IMR-90 (cell line): ENCODE results near the gene MAB21L3. TPM values are rescaled to one million over a fixed set of nuclear protein-coding genes. Genes with fewer than 3 reads are reported as not detected.

ENCODE experiments used
- ATAC-seq: fragments of 200-7000 bp; cut with Tn5 transposase; 2 replicates; pipeline ENCODE4 v1.9.1; 2020; ENCODE audit warnings: low read depth, mild to moderate bottlenecking, moderate library complexity
- BruUV-seq: library from RNA; stranded (reverse); fragments of 400-500 nt; replicated peaks from 2 replicates; lab custom pipeline; 2021; lab: Mats Ljungman, UMichigan
- CTCF ChIA-PET: fragments of 300-600 bp; formaldehyde crosslinking; extraction: SDS; loops from one replicate; lab custom pipeline; 2021; ENCODE audit warnings: antibody characterized with exemption; lab: Yijun Ruan, JAX
- POLR2A ChIA-PET: fragments of 300-600 bp; sonication (Branson Sonifier 250); formaldehyde crosslinking; loops from one replicate; lab custom pipeline; 2022; ENCODE audit warnings: antibody characterized with exemption; ENCODE audit not compliant: unreplicated experiment; lab: Charles Lee
- DNase-seq: peaks from one replicate; pipeline ENCODE4 v3.0.0; 2013
- H2AFZ ChIP-seq: replicated peaks from 2 replicates; pipeline ENCODE3; 2013; ENCODE audit warnings: low read length, mild to moderate bottlenecking; ENCODE audit not compliant: poor library complexity
- H2AK5ac ChIP-seq: 2 replicates; pipeline ENCODE4 v1.6.1; 2013; ENCODE audit warnings: low read depth, low read length, inconsistent platforms
- H2AK9ac ChIP-seq: replicated peaks from 2 replicates; pipeline ENCODE3; 2013; ENCODE audit warnings: mild to moderate bottlenecking, low read depth, low read length, moderate library complexity; ENCODE audit not compliant: poor library complexity
- H2BK120ac ChIP-seq: 2 replicates; pipeline ENCODE4 v1.6.1; 2013; ENCODE audit warnings: low read depth, low read length, inconsistent platforms
- H2BK15ac ChIP-seq: 3 replicates; pipeline ENCODE4 v1.6.1; 2013; ENCODE audit warnings: low read depth, low read length, inconsistent platforms
- H2BK20ac ChIP-seq: 2 replicates; pipeline ENCODE4 v1.6.1; 2013; ENCODE audit warnings: low read depth, mild to moderate bottlenecking, inconsistent platforms, low read length, moderate library complexity
- H2BK5ac ChIP-seq: 2 replicates; pipeline ENCODE4 v1.6.1; 2013; ENCODE audit warnings: mild to moderate bottlenecking, low read depth, low read length, inconsistent platforms; ENCODE audit not compliant: poor library complexity, severe bottlenecking
- H3K14ac ChIP-seq: replicated peaks from 2 replicates; pipeline ENCODE4 v1.6.1; 2013; ENCODE audit warnings: low read depth, low read length, inconsistent platforms
- H3K18ac ChIP-seq: 2 replicates; pipeline ENCODE4 v1.6.1; 2013; ENCODE audit warnings: low read depth, low read length, control low read depth
- H3K23ac ChIP-seq: 2 replicates; pipeline ENCODE4 v1.6.1; 2013; ENCODE audit warnings: low read depth, low read length, inconsistent platforms
- H3K27ac ChIP-seq: 2 replicates; pipeline ENCODE4 v1.5.1; 2013; ENCODE audit warnings: mild to moderate bottlenecking, control low read depth, low read length; ENCODE audit not compliant: insufficient read depth
- H3K27me3 ChIP-seq: 2 replicates; pipeline ENCODE4 v1.6.1; 2013; ENCODE audit warnings: low read length; ENCODE audit not compliant: control insufficient read depth, insufficient read depth
- H3K36me3 ChIP-seq: 2 replicates; pipeline ENCODE4 v1.6.1; 2013; ENCODE audit warnings: low read length, mixed read lengths; ENCODE audit not compliant: control insufficient read depth, insufficient read depth
- H3K4ac ChIP-seq: 2 replicates; pipeline ENCODE4 v1.6.1; 2013; ENCODE audit warnings: low read depth, low read length, inconsistent platforms
- H3K4me1 ChIP-seq: 2 replicates; pipeline ENCODE4 v1.6.1; 2013; ENCODE audit warnings: low read length, mixed read lengths; ENCODE audit not compliant: control insufficient read depth, insufficient read depth
- H3K4me2 ChIP-seq: 2 replicates; pipeline ENCODE4 v1.6.1; 2013; ENCODE audit warnings: low read depth, mild to moderate bottlenecking, control low read depth, low read length, moderate library complexity
- H3K4me3 ChIP-seq: 2 replicates; pipeline ENCODE4 v1.5.1; 2013; ENCODE audit warnings: low read depth, mild to moderate bottlenecking, control low read depth, low read length, moderate library complexity; ENCODE audit not compliant: insufficient read depth
- H3K56ac ChIP-seq: 2 replicates; pipeline ENCODE4 v1.6.1; 2013; ENCODE audit warnings: low read length, inconsistent platforms; ENCODE audit not compliant: insufficient read depth; ENCODE audit errors: extremely low read depth
- H3K79me1 ChIP-seq, 2 experiments: 2 replicates each; pipeline ENCODE4 v1.6.1; 2013; ENCODE audit warnings: low read length in 2 of 2, inconsistent platforms in 1 of 2, low read depth in 1 of 2
- H3K9ac ChIP-seq: 2 replicates; pipeline ENCODE4 v1.6.1; 2013; ENCODE audit warnings: low read depth, low read length, control low read depth
- H3K9me1 ChIP-seq: 2 replicates; pipeline ENCODE4 v1.6.1; 2013; ENCODE audit warnings: low read length, inconsistent platforms; ENCODE audit not compliant: insufficient read depth
- H3K9me3 ChIP-seq: 2 replicates; pipeline ENCODE4 v1.6.1; 2013; ENCODE audit warnings: low read length; ENCODE audit not compliant: control insufficient read depth, insufficient read depth
- H4K20me1 ChIP-seq: 2 replicates; pipeline ENCODE4 v1.6.1; 2013; ENCODE audit warnings: low read length, inconsistent platforms; ENCODE audit not compliant: insufficient read depth
- H4K5ac ChIP-seq: 2 replicates; pipeline ENCODE4 v1.6.1; 2013; ENCODE audit warnings: mild to moderate bottlenecking, low read depth, low read length, control low read depth
- H4K8ac ChIP-seq, 2 experiments: 2 replicates each; pipeline ENCODE4 v1.6.1; 2013; ENCODE audit warnings: low read depth in 2 of 2, low read length in 2 of 2, control low read depth in 1 of 2, inconsistent platforms in 1 of 2
- H4K91ac ChIP-seq: 2 replicates; pipeline ENCODE4 v1.6.1; 2013; ENCODE audit warnings: low read depth, low read length, inconsistent platforms; ENCODE audit not compliant: insufficient read depth
- BHLHE40 ChIP-seq: fragments of 150-350 bp; IDR thresholded peaks from 2 replicates; pipeline ENCODE4 v1.6.1; 2016; ENCODE audit warnings: mild to moderate bottlenecking, low read depth, low read length
- RAD21 ChIP-seq: IDR thresholded peaks from 2 replicates; pipeline ENCODE4 v1.6.1; 2012; ENCODE audit warnings: low read length, improper control_type of control experiment
- WGBS, 2 experiments: methylation state at CpG; one replicate each; pipeline versions ENCODE4 v1.1.5 to v1.1.7; 2013; ENCODE audit warnings: missing lambda C conversion rate in 2 of 2; ENCODE audit not compliant: insufficient read length in 1 of 2; ENCODE audit errors: extremely low coverage in 2 of 2; 5-methylcytosine and 5-hydroxymethylcytosine counted together
- dilution Hi-C: fragments of 300-500 bp; cut with HindIII; formaldehyde crosslinking; loops from one replicate; pipeline ENCODE4 v1.14.3; 2018; ENCODE audit warnings: low sequenced_read_pairs; ENCODE audit not compliant: unreplicated experiment
- in situ Hi-C: fragments of 300-500 bp; cut with MboI; formaldehyde crosslinking; loops from 3 replicates; pipeline ENCODE4 v1.14.3; 2019; ENCODE audit warnings: low sequenced_read_pairs, inconsistent platforms, mixed read lengths
- intact Hi-C: fragments of 100-400 bp; cut with micrococcal nuclease; formaldehyde crosslinking; loops from 2 replicates; pipeline ENCODE4 v1.10.0; 2022
- polyA plus RNA-seq, 3 experiments: library from polyadenylated mRNA; depleted of rRNA; stranded (reverse); fragments of >200 nt; gene quantifications; 2 replicates each; pipeline ENCODE4 v1.2.3, GENCODE V29; 2012; ENCODE audit warnings: low replicate concordance in 1 of 3
- total RNA-seq: library from RNA; depleted of rRNA; stranded (reverse); fragments of >200 nt; gene quantifications from 2 replicates; pipeline ENCODE4 v1.2.3, GENCODE V29; 2012
- TF ChIP-seq, protein P1 (sequence below): fragments of 150-350 bp; IDR thresholded peaks from 2 replicates; pipeline ENCODE4 v1.6.1; 2017; ENCODE audit warnings: mild to moderate bottlenecking, antibody characterized with exemption, low read length, low read depth

The MAB21L3 gene
- total and polyA plus RNA-seq, 2 of the 4 experiments (the other 2 are of a cell fraction): not detected

DNA sequence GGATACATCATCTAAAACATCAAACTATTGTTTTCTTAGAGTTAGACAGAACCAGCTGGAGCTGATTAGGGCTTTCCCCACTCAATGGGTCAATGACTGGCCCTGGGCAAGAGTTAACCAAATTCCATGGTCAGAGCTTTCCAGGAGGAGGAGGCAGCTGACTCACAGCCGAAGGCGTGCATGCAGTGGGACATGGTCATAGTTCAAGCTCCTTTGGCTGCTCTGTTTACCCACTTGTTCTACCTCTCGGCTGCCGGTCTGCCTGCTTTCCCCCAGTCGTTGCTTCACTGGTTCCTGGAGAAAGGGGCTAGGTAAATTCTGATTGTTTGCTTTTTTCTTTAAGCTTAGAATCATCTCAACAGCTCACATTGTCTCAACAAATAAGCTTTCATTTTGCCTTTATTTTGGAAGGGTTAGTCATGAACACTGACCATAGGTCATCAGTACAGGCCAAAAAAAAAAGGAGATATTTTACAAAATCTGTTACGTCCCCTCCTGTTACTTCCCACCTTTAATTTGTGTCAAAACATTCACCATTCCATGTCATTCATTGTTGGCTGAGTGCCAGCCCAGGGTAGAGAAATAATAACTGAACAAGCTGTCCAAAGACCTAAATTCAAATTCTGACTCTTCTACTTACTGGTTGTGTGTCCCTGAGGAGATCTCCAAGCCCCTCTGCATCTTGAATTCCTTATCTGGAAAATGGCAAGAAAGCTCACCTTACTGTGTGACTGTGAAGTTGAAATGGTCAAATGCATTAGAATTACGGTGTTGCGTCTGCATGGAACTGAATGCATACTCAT, 12.0 kb downstream of the MAB21L3 start:
- TF ChIP-seq RAD21 (no peak), BHLHE40 (peak; percentile 65)
- TF ChIP-seq, protein P1, sequence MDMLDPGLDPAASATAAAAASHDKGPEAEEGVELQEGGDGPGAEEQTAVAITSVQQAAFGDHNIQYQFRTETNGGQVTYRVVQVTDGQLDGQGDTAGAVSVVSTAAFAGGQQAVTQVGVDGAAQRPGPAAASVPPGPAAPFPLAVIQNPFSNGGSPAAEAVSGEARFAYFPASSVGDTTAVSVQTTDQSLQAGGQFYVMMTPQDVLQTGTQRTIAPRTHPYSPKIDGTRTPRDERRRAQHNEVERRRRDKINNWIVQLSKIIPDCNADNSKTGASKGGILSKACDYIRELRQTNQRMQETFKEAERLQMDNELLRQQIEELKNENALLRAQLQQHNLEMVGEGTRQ: no peak
- peak overlapping the region; percentile 50 for H3K4me2 ChIP-seq
- ATAC-seq (peak; percentile 49; the same call in 1 of the 2 replicates), DNase-seq (peak; percentile 77)
- no peak overlapping the region for H3K4me3 ChIP-seq
- H4K5ac ChIP-seq: no peak overlapping the region
- no peak overlapping the region for H3K9ac ChIP-seq
- no peaks in the 10 kb centered on the region for H3K9me3 ChIP-seq
- no CpG with 5 or more reads among the region's 8 CpGs for WGBS, 2 experiments
- no peak overlapping the region for H3K4ac ChIP-seq
- H4K20me1 ChIP-seq: no peaks in the 10 kb centered on the region
- no peak overlapping the region for H4K8ac ChIP-seq
- H2AK5ac ChIP-seq: no peak overlapping the region
- H3K79me1 ChIP-seq: no peaks in the 10 kb centered on the region
- BruUV-seq: no TSS peak
- H4K91ac ChIP-seq: no peak overlapping the region
- no peak overlapping the region for H3K18ac ChIP-seq
- H3K36me3 ChIP-seq: no peaks in the 10 kb centered on the region
- H2BK15ac ChIP-seq: no peak overlapping the region
- no peaks in the 10 kb centered on the region for H3K9me1 ChIP-seq
- dilution Hi-C loops: no loop called here
- no peak overlapping the region for H3K23ac ChIP-seq
- H3K4me1 ChIP-seq: 0 out of 2 replicates have a peak, but pooled peaks cover 1% of the 10 kb centered on the region
- intact Hi-C loops: no loop called here
- no peak overlapping the region for H2BK120ac ChIP-seq
- ChIA-PET POLR2A (no interaction called here), CTCF (no interaction called here)
- in situ Hi-C loops: no loop called here
- H3K27me3 ChIP-seq: peaks cover 16% of the 10 kb centered on the region
- H2AK9ac ChIP-seq: peak overlapping the region; percentile 20
- peak overlapping the region; percentile 60 for H2AFZ ChIP-seq
- H3K56ac ChIP-seq: no peak overlapping the region
- no peak overlapping the region for H2BK5ac ChIP-seq
- H2BK20ac ChIP-seq: no peak overlapping the region
- H3K14ac ChIP-seq: no peak overlapping the region
- no peak overlapping the region for H3K27ac ChIP-seq
